IMR-90 (cell line): ENCODE data around the gene RRAGC.

ENCODE experiments used
- BHLHE40 ChIP-seq: fragments of 150-350 bp; IDR thresholded peaks from 2 replicates; pipeline ENCODE4 v1.6.1; 2016; ENCODE audit warnings: mild to moderate bottlenecking, low read depth, low read length
- CHD1 ChIP-seq: IDR thresholded peaks from 2 replicates; pipeline ENCODE4 v1.6.1; 2012; ENCODE audit warnings: low read depth, low read length, improper control_type of control experiment
- MAFK ChIP-seq: IDR thresholded peaks from 2 replicates; pipeline ENCODE4 v1.6.1; 2012; ENCODE audit warnings: low read depth, low read length, improper control_type of control experiment
- MAZ ChIP-seq: IDR thresholded peaks from 2 replicates; pipeline ENCODE4 v1.6.1; 2012; ENCODE audit warnings: low read depth, mild to moderate bottlenecking, low read length, improper control_type of control experiment, moderate library complexity, borderline replicate concordance
- MXI1 ChIP-seq: IDR thresholded peaks from 2 replicates; pipeline ENCODE4 v1.6.1; 2012; ENCODE audit warnings: low read depth, mild to moderate bottlenecking, low read length, moderate library complexity, borderline replicate concordance
- NFE2L2 ChIP-seq: fragments of 150-350 bp; IDR thresholded peaks from 2 replicates; pipeline ENCODE4 v1.6.1; 2016; ENCODE audit warnings: low read depth, mild to moderate bottlenecking, low read length
- POLR2A ChIP-seq: IDR thresholded peaks from 2 replicates; pipeline ENCODE4 v1.6.1; 2012; ENCODE audit warnings: mild to moderate bottlenecking, low read depth, low read length
- RCOR1 ChIP-seq: IDR thresholded peaks from 2 replicates; pipeline ENCODE4 v1.6.1; 2012; ENCODE audit warnings: mild to moderate bottlenecking, low read length, improper control_type of control experiment; ENCODE audit not compliant: insufficient replicate concordance
- RFX5 ChIP-seq: IDR thresholded peaks from 2 replicates; pipeline ENCODE4 v1.8.0; 2012; ENCODE audit warnings: low read depth, mild to moderate bottlenecking, low read length, moderate library complexity
- SMC3 ChIP-seq: fragments of 150-350 bp; IDR thresholded peaks from 2 replicates; pipeline ENCODE4 v1.6.1; 2016; ENCODE audit warnings: low read depth, mild to moderate bottlenecking, antibody characterized with exemption, low read length, moderate library complexity
- TF ChIP-seq, protein P1 (sequence below): conservative IDR thresholded peaks from 2 replicates; pipeline ENCODE4 v1.5.1; 2012; ENCODE audit warnings: mild to moderate bottlenecking, low read depth, low read length, improper control_type of control experiment
- TF ChIP-seq, protein P2 (sequence below): fragments of 150-350 bp; IDR thresholded peaks from 2 replicates; pipeline ENCODE4 v1.6.1; 2017; ENCODE audit warnings: mild to moderate bottlenecking, antibody characterized with exemption, low read length, low read depth
- TF ChIP-seq, protein P3 (sequence below): fragments of 150-350 bp; IDR thresholded peaks from 2 replicates; pipeline ENCODE4 v1.6.1; 2016; ENCODE audit warnings: low read depth, mild to moderate bottlenecking, low read length, moderate library complexity, borderline replicate concordance

DNA sequence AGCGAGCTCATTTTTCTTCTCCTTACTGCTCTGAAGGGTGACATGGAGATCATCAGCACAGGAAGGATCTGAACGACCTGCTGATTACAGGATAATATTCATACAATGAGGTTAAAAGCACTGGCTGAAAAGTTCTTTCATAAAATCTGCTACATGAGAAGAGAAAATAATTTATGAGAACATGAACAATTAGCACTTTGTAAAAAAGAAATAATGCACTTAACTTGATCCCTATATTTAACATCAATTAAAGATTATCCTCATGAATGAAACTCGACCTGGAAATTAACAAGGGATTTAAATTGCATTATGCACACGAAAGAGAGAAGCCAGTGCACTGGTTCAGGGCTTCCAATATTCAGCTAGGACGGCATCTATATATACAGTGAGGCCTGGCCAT is 46.6 kb downstream of the RRAGC start:
- TF ChIP-seq, protein P1, sequence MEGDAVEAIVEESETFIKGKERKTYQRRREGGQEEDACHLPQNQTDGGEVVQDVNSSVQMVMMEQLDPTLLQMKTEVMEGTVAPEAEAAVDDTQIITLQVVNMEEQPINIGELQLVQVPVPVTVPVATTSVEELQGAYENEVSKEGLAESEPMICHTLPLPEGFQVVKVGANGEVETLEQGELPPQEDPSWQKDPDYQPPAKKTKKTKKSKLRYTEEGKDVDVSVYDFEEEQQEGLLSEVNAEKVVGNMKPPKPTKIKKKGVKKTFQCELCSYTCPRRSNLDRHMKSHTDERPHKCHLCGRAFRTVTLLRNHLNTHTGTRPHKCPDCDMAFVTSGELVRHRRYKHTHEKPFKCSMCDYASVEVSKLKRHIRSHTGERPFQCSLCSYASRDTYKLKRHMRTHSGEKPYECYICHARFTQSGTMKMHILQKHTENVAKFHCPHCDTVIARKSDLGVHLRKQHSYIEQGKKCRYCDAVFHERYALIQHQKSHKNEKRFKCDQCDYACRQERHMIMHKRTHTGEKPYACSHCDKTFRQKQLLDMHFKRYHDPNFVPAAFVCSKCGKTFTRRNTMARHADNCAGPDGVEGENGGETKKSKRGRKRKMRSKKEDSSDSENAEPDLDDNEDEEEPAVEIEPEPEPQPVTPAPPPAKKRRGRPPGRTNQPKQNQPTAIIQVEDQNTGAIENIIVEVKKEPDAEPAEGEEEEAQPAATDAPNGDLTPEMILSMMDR = no peak
- TF ChIP-seq BHLHE40 = no peak
- TF ChIP-seq POLR2A = no peak
- TF ChIP-seq RFX5 = no peak
- no peak for TF ChIP-seq MXI1
- TF ChIP-seq MAFK = no peak
- TF ChIP-seq CHD1 = no peak
- TF ChIP-seq, protein P2, sequence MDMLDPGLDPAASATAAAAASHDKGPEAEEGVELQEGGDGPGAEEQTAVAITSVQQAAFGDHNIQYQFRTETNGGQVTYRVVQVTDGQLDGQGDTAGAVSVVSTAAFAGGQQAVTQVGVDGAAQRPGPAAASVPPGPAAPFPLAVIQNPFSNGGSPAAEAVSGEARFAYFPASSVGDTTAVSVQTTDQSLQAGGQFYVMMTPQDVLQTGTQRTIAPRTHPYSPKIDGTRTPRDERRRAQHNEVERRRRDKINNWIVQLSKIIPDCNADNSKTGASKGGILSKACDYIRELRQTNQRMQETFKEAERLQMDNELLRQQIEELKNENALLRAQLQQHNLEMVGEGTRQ = no peak
- TF ChIP-seq, protein P3, sequence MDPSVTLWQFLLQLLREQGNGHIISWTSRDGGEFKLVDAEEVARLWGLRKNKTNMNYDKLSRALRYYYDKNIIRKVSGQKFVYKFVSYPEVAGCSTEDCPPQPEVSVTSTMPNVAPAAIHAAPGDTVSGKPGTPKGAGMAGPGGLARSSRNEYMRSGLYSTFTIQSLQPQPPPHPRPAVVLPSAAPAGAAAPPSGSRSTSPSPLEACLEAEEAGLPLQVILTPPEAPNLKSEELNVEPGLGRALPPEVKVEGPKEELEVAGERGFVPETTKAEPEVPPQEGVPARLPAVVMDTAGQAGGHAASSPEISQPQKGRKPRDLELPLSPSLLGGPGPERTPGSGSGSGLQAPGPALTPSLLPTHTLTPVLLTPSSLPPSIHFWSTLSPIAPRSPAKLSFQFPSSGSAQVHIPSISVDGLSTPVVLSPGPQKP = no peak
- no peak for TF ChIP-seq RCOR1
- no peak for TF ChIP-seq NFE2L2
- TF ChIP-seq MAZ = no peak
- no peak for TF ChIP-seq SMC3
